ENCODE data around the gene PACRG. TPM values are rescaled to one million over a fixed set of nuclear protein-coding genes. Genes with fewer than 3 reads are reported as not detected.
A peak's percentile ranks its signal among the peaks of the same experiment; 100 is the strongest.

Gene PACRG
- total RNA-seq, 2 donors from 2014 or later, result 2.8 to 21.3 TPM

GRCh38 chr6:163170294-163170883, 442.6 kb downstream of the PACRG start:
- Histone ChIP-seq H3K4me3 (no peak overlapping the region), H3K4me1 (no peaks in the 10 kb centered on the region), H3K9me3 (no peaks in the 10 kb centered on the region), H3K27me3 (no peaks in the 10 kb centered on the region), H3K27ac (no peak overlapping the region), H3K36me3 (no peaks in the 10 kb centered on the region)
- DNase-seq (ENCODE audit: low spot score), result no peak
- peak; percentile 42 to 64 for TF ChIP-seq CTCF (IDR thresholded peaks at IDR 0.05)

- TF ChIP-seq CTCF (IDR thresholded peaks at IDR 0.05), result no peak
- no peak for DNase-seq (ENCODE audit: low spot score)
- no peak overlapping the region for H3K27ac ChIP-seq
- no peaks in the 10 kb centered on the region for H3K27me3 ChIP-seq
- H3K4me1 ChIP-seq, result no peaks in the 10 kb centered on the region
- H3K36me3 ChIP-seq, result no peaks in the 10 kb centered on the region
- no peaks in the 10 kb centered on the region for H3K9me3 ChIP-seq
- H3K4me3 ChIP-seq, result no peak overlapping the region
Measured at GRCh38 chr6:163173741-163174140, 446.0 kb downstream of the PACRG start.

GRCh38 chr6:163175301-163175700, 447.5 kb downstream of the PACRG start:
- Histone ChIP-seq H3K36me3 (no peaks in the 10 kb centered on the region), H3K4me1 (no peaks in the 10 kb centered on the region), H3K4me3 (no peak overlapping the region), H3K27me3 (no peaks in the 10 kb centered on the region), H3K9me3 (no peaks in the 10 kb centered on the region), H3K27ac (no peak overlapping the region)
- TF ChIP-seq CTCF (IDR thresholded peaks at IDR 0.05), result no peak
- DNase-seq (ENCODE audit: low spot score), result no peak

GRCh38 chr6:163176097-163176496, 448.3 kb downstream of the PACRG start:
- Histone ChIP-seq H3K36me3 (no peaks in the 10 kb centered on the region), H3K4me1 (peaks cover 0 to 3% of the 10 kb centered on the region in 2 donors), H3K9me3 (no peaks in the 10 kb centered on the region), H3K4me3 (no peak overlapping the region), H3K27ac (no peak overlapping the region), H3K27me3 (no peaks in the 10 kb centered on the region)
- TF ChIP-seq CTCF (IDR thresholded peaks at IDR 0.05), result no peak
- DNase-seq (ENCODE audit: low spot score), result no peak

- Histone ChIP-seq H3K4me1 (peaks cover 0 to 11% of the 10 kb centered on the region in 2 donors), H3K9me3 (no peaks in the 10 kb centered on the region), H3K27me3 (no peaks in the 10 kb centered on the region), H3K36me3 (no peaks in the 10 kb centered on the region), H3K27ac (no peak overlapping the region), H3K4me3 (no peak overlapping the region)
- no peak for TF ChIP-seq CTCF (IDR thresholded peaks at IDR 0.05)
- no peak for DNase-seq (ENCODE audit: low spot score)
Measured at GRCh38 chr6:163177007-163177406, 449.2 kb downstream of the PACRG start.

- Histone ChIP-seq H3K9me3 (no peaks in the 10 kb centered on the region), H3K36me3 (no peaks in the 10 kb centered on the region), H3K27me3 (no peaks in the 10 kb centered on the region), H3K4me3 (no peak overlapping the region), H3K4me1 (peaks cover 0 to 12% of the 10 kb centered on the region in 2 donors), H3K27ac (no peak overlapping the region)
- no peak for DNase-seq (ENCODE audit: low spot score)
- TF ChIP-seq CTCF (IDR thresholded peaks at IDR 0.05), result no peak
Measured at GRCh38 chr6:163177892-163178420, 450.2 kb downstream of the PACRG start.

Data from right atrium auricular region (tissue), 2 donors.